HepG2 (cell line): ENCODE data around the gene CCR5AS.

ENCODE experiments used
- ATAC-seq: fragments of 200-7000 bp; cut with Tn5 transposase; 3 replicates; pipeline ENCODE4 v1.9.1; 2020; ENCODE audit warnings: mild to moderate bottlenecking, moderate library complexity
- BruUV-seq: library from RNA; stranded (reverse); fragments of 400-500 nt; replicated peaks from 2 replicates; lab custom pipeline; 2021; lab: Mats Ljungman, UMichigan
- CTCF ChIA-PET: fragments of 300-600 bp; formaldehyde crosslinking; extraction: SDS; loops from one replicate; lab custom pipeline; 2021; ENCODE audit warnings: low total read pairs, inconsistent platforms, low intra/inter-chr PET ratio; lab: Yijun Ruan, JAX
- POLR2A ChIA-PET: fragments of 350-600 bp; sonication (Branson Sonifier 250); formaldehyde crosslinking; loops from one replicate; lab custom pipeline; 2020; ENCODE audit warnings: antibody characterized with exemption, inconsistent platforms; lab: Yijun Ruan, JAX
- DNase-seq: peaks from one replicate; pipeline ENCODE4 v3.0.0-alpha.2; 2015; ENCODE audit warnings: low spot score
- FAIRE-seq: peaks from 3 replicates; lab custom pipeline; 2011; peaks lifted over from hg19 to GRCh38; lab: Jason Lieb, UNC
- H2AFZ ChIP-seq: one replicate; pipeline ENCODE4 v1.6.1; 2011; ENCODE audit warnings: low read length, inconsistent platforms
- H3K27ac ChIP-seq: fragments of 300-600 bp; 3 replicates; pipeline ENCODE4 v1.8.0; 2011; ENCODE audit warnings: mixed run types, mild to moderate bottlenecking, mixed read lengths, low read length, inconsistent platforms; ENCODE audit not compliant: insufficient read depth; ENCODE audit errors: extremely low read length
- H3K27me3 ChIP-seq, 2 experiments: fragments of 200-600 bp in 1 of 2; 2 replicates in 1 of 2; 3 replicates in 1 of 2; pipeline versions ENCODE4 v1.6.0 to v1.8.0; 2011; ENCODE audit warnings: low read length in 2 of 2, mild to moderate bottlenecking in 2 of 2, moderate library complexity in 2 of 2, inconsistent platforms in 1 of 2; ENCODE audit not compliant: insufficient read depth in 2 of 2, control insufficient read depth in 1 of 2
- H3K36me3 ChIP-seq, 2 experiments: fragments of 200-600 bp in 1 of 2; replicated peaks in 1 of 2; 2 replicates in 1 of 2; 3 replicates in 1 of 2; pipeline versions ENCODE4 v1.5.1 to v1.8.0; 2011; ENCODE audit warnings: low read length in 2 of 2, inconsistent platforms in 1 of 2; ENCODE audit not compliant: insufficient read depth in 2 of 2, control insufficient read depth in 1 of 2
- H3K4me1 ChIP-seq: 2 replicates; pipeline ENCODE4 v1.5.1; 2012; ENCODE audit warnings: low read length, inconsistent platforms; ENCODE audit not compliant: insufficient read depth
- H3K4me2 ChIP-seq: 2 replicates; pipeline ENCODE4 v1.6.0; 2011; ENCODE audit warnings: low read depth, low read length, inconsistent platforms
- H3K4me3 ChIP-seq, 3 experiments: fragments of 200-600 bp in 1 of 3; sonication (generic), shearing (Covaris generic) in 1 of 3; replicated peaks in 1 of 3; 2 replicates each; pipeline ENCODE4 v1.5.1; 2011 to 2016; ENCODE audit warnings: low read length in 3 of 3, inconsistent platforms in 2 of 3, low read depth in 2 of 3, mild to moderate bottlenecking in 2 of 3, control low read depth in 1 of 3, mixed read lengths in 1 of 3; ENCODE audit not compliant: insufficient read depth in 1 of 3
- H3K79me2 ChIP-seq: one replicate; pipeline ENCODE4 v1.6.1; 2011; ENCODE audit warnings: low read length, inconsistent platforms; ENCODE audit not compliant: insufficient read depth
- H3K9ac ChIP-seq: 2 replicates; pipeline ENCODE4 v1.6.0; 2011; ENCODE audit warnings: mild to moderate bottlenecking, low read depth, low read length, inconsistent platforms; ENCODE audit not compliant: insufficient read depth
- H3K9me3 ChIP-seq: 2 replicates; pipeline ENCODE4 v1.5.1; 2012; ENCODE audit warnings: mild to moderate bottlenecking, low read length
- H4K20me1 ChIP-seq: 2 replicates; pipeline ENCODE4 v1.6.0; 2011; ENCODE audit warnings: inconsistent platforms, mild to moderate bottlenecking, low read length, moderate library complexity; ENCODE audit not compliant: insufficient read depth
- DNMT1 ChIP-seq: sonication (generic); formaldehyde crosslinking; IDR thresholded peaks from 2 replicates; pipeline ENCODE4 v1.5.1; 2020; ENCODE audit warnings: mild to moderate bottlenecking, missing genetic modification reagents
- EHMT2 ChIP-seq: fragments of 200-600 bp; sonication (generic); IDR thresholded peaks from 2 replicates; pipeline ENCODE4 v1.7.0; 2017; ENCODE audit warnings: antibody characterized with exemption, low read depth, low read length, borderline replicate concordance
- JDP2 ChIP-seq: sonication (generic); formaldehyde crosslinking; IDR thresholded peaks from 2 replicates; pipeline ENCODE4 v1.8.1; 2022; ENCODE audit warnings: missing genetic modification reagents, borderline replicate concordance
- KDM1A ChIP-seq: IDR thresholded peaks from 2 replicates; pipeline ENCODE4 v1.6.1; 2016; ENCODE audit warnings: missing compliant biosample characterization
- MBD4 ChIP-seq: IDR thresholded peaks from 2 replicates; pipeline ENCODE4 v1.6.1; 2012; ENCODE audit warnings: low read length, inconsistent platforms, borderline replicate concordance
- MEIS1 ChIP-seq: sonication (generic); formaldehyde crosslinking; IDR thresholded peaks from 2 replicates; pipeline ENCODE4 v1.9.0; 2021; ENCODE audit warnings: mild to moderate bottlenecking, missing genetic modification reagents, moderate library complexity, borderline replicate concordance
- NCOA5 ChIP-seq: sonication (generic); formaldehyde crosslinking; IDR thresholded peaks from 2 replicates; pipeline ENCODE4 v1.4.0; 2020; ENCODE audit warnings: missing genetic modification reagents
- POGZ ChIP-seq: sonication (generic); formaldehyde crosslinking; IDR thresholded peaks from 2 replicates; pipeline ENCODE4 v1.4.0; 2020; ENCODE audit warnings: mild to moderate bottlenecking, missing genetic modification reagents
- ZFP82 ChIP-seq: sonication (generic); formaldehyde crosslinking; IDR thresholded peaks from 2 replicates; pipeline ENCODE4 v1.5.1; 2020; ENCODE audit warnings: mild to moderate bottlenecking, missing genetic modification reagents, borderline replicate concordance
- ZMAT5 ChIP-seq: sonication (generic); formaldehyde crosslinking; IDR thresholded peaks from 2 replicates; pipeline ENCODE4 v1.5.0; 2020; ENCODE audit warnings: mild to moderate bottlenecking, low read depth, missing genetic modification reagents, borderline replicate concordance
- ZNF121 ChIP-seq: sonication (generic); formaldehyde crosslinking; IDR thresholded peaks from 2 replicates; pipeline ENCODE4 v1.5.0; 2020; ENCODE audit warnings: mild to moderate bottlenecking, missing genetic modification reagents
- ZNF124 ChIP-seq: sonication (generic); formaldehyde crosslinking; IDR thresholded peaks from 2 replicates; pipeline ENCODE4 v1.4.0; 2020; ENCODE audit warnings: missing genetic modification reagents
- ZNF17 ChIP-seq: sonication (generic); formaldehyde crosslinking; IDR thresholded peaks from 2 replicates; pipeline ENCODE4 v1.5.0; 2020; ENCODE audit warnings: mild to moderate bottlenecking, missing genetic modification reagents
- ZNF20 ChIP-seq: sonication (generic); formaldehyde crosslinking; IDR thresholded peaks from 2 replicates; pipeline ENCODE4 v1.4.0; 2020; ENCODE audit warnings: mild to moderate bottlenecking, moderate library complexity, missing genetic modification reagents
- ZNF337 ChIP-seq: sonication (generic); formaldehyde crosslinking; IDR thresholded peaks from 2 replicates; pipeline ENCODE4 v1.5.1; 2020; ENCODE audit warnings: missing genetic modification reagents, low read depth, mild to moderate bottlenecking, borderline replicate concordance
- ZNF567 ChIP-seq: sonication (generic); formaldehyde crosslinking; IDR thresholded peaks from 2 replicates; pipeline ENCODE4 v1.8.1; 2023; ENCODE audit warnings: mild to moderate bottlenecking, missing genetic modification reagents, borderline replicate concordance
- ZSCAN31 ChIP-seq: sonication (generic); formaldehyde crosslinking; IDR thresholded peaks from 2 replicates; pipeline ENCODE4 v1.5.0; 2020; ENCODE audit warnings: low read depth, mild to moderate bottlenecking, missing genetic modification reagents
- ZSCAN9 ChIP-seq: IDR thresholded peaks from 2 replicates; pipeline ENCODE4 v1.6.1; 2016; ENCODE audit warnings: borderline replicate concordance
- WGBS: methylation state at CpG from one replicate; pipeline ENCODE4 v1.1.6; 2017; ENCODE audit warnings: low lambda C conversion rate; 5-methylcytosine and 5-hydroxymethylcytosine counted together
- in situ Hi-C: cut with HindIII; loops from 2 replicates; pipeline ENCODE4 v1.10.0; 2017; ENCODE audit warnings: low pct_unique_long_range_greater_than_20kb; ENCODE audit not compliant: extremely low pct_ligation_motif_present
- intact Hi-C: fragments of 100-400 bp; cut with micrococcal nuclease; formaldehyde crosslinking; loops from one replicate; pipeline ENCODE4 v1.10.0; 2022; ENCODE audit not compliant: unreplicated experiment

CCR5AS gene

GRCh38 chr3:46358466-46358865, 48.4 kb downstream of the CCR5AS start (continued):
- no peak for TF ChIP-seq ZNF124 (CRISPR knock-in tag)
- TF ChIP-seq ZSCAN31 (CRISPR knock-in tag): no peak
- TF ChIP-seq ZSCAN9 (CRISPR knock-in tag): no peak
- TF ChIP-seq MBD4: no peak

GRCh38 chr3:46356909-46357308, 50.0 kb downstream of the CCR5AS start:
- Histone ChIP-seq H3K27ac (no peak overlapping the region), H3K4me3 (no peak overlapping the region), H3K79me2 (no peaks in the 10 kb centered on the region), H3K36me3 (no peaks in the 10 kb centered on the region), H4K20me1 (no peaks in the 10 kb centered on the region), H2AFZ (no peak overlapping the region), H3K9ac (no peak overlapping the region), H3K9me3 (no peaks in the 10 kb centered on the region), H3K4me2 (no peak overlapping the region), H3K4me1 (no peaks in the 10 kb centered on the region), H3K27me3 (peaks cover 0 to 9% of the 10 kb centered on the region in 2 experiments; a peak in 2 of 5 replicates)
- 18% methylated on average over 4 of the region's 4 CpGs for WGBS
- DNase-seq: no peak
- in situ Hi-C loops: no loop called here
- ChIA-PET CTCF (no interaction called here), POLR2A (no interaction called here)
- no peak for ATAC-seq
- TF ChIP-seq KDM1A (CRISPR knock-in tag) (no peak), ZFP82 (CRISPR knock-in tag) (no peak), DNMT1 (CRISPR knock-in tag) (no peak), NCOA5 (CRISPR knock-in tag) (no peak), ZNF337 (CRISPR knock-in tag) (no peak), ZNF20 (CRISPR knock-in tag) (no peak), ZNF567 (CRISPR knock-in tag) (no peak), JDP2 (CRISPR knock-in tag) (no peak), POGZ (CRISPR knock-in tag) (no peak), ZNF17 (CRISPR knock-in tag) (no peak), ZMAT5 (CRISPR knock-in tag) (no peak), MEIS1 (no peak), EHMT2 (no peak), ZNF121 (no peak)
- no TSS peak for BruUV-seq
- intact Hi-C loops: no loop called here
- no peak for FAIRE-seq
